Limb (tissue), 2 donors: ENCODE measurements around the gene HSPB6.
"Not testable (repeated sequence)": the region's sequence is repeated elsewhere in the genome, so short reads cannot be mapped to it uniquely, and the experiment has no call there.

Source experiments
- DNase-seq, 2 donors: peaks; one replicate each; pipeline ENCODE4 v3.0.0-alpha.2; 2016; ENCODE audit errors: extremely low spot score in 2 of 2

HSPB6 gene

GRCh38 chr19:35756377-35757230, at the start of gene HSPB6:
Gene HSPB6 (minus strand): TSS chr19:35757029. CDS start chr19:35757008, 21 bp downstream.
- peak; percentile 48 to 75 for DNase-seq

- DNase-seq: no peak
Observed at GRCh38 chr19:35806597-35806996, 49.8 kb upstream of the HSPB6 start.

GRCh38 chr19:35805526-35806102, 48.8 kb upstream of the HSPB6 start:
- no peak for DNase-seq

- DNase-seq: no peak
Observed at GRCh38 chr19:35801828-35802227, 45.0 kb upstream of the HSPB6 start.

- no peak for DNase-seq
Observed at GRCh38 chr19:35797663-35798062, 40.8 kb upstream of the HSPB6 start.

- no peak for DNase-seq
Observed at GRCh38 chr19:35796645-35797542, 40.1 kb upstream of the HSPB6 start.

- not testable (repeated sequence) for DNase-seq
Observed at GRCh38 chr19:35795564-35795963, 38.7 kb upstream of the HSPB6 start.

- DNase-seq: no peak
Observed at GRCh38 chr19:35793381-35794165, 36.7 kb upstream of the HSPB6 start.

- no peak for DNase-seq
Observed at GRCh38 chr19:35792888-35793287, 36.1 kb upstream of the HSPB6 start.

- DNase-seq: no peak
Observed at GRCh38 chr19:35792312-35792711, 35.5 kb upstream of the HSPB6 start.

- no peak for DNase-seq
Observed at GRCh38 chr19:35791814-35792279, 35.0 kb upstream of the HSPB6 start.

- DNase-seq: no peak
Observed at GRCh38 chr19:35790981-35791813, 34.4 kb upstream of the HSPB6 start.

GRCh38 chr19:35789978-35790944, 33.4 kb upstream of the HSPB6 start:
- DNase-seq: no peak

- no peak for DNase-seq
Observed at GRCh38 chr19:35789195-35789977, 32.6 kb upstream of the HSPB6 start.

- DNase-seq: no peak
Observed at GRCh38 chr19:35788205-35788960, 31.6 kb upstream of the HSPB6 start.

- no peak for DNase-seq
Observed at GRCh38 chr19:35787227-35787799, 30.5 kb upstream of the HSPB6 start.
